HG02973 (cell line): ENCODE results near the gene OR6J1.
"Not testable (repeated sequence)": the region's sequence is repeated elsewhere in the genome, so short reads cannot be mapped to it uniquely, and the experiment has no call there.

ENCODE experiments used
- ATAC-seq: cut with Tn5 transposase; IDR thresholded peaks from one replicate; pipeline ENCODE4 v1.9.1; 2021; ENCODE audit warnings: moderate library complexity; ENCODE audit not compliant: unreplicated experiment

The OR6J1 gene

DNA sequence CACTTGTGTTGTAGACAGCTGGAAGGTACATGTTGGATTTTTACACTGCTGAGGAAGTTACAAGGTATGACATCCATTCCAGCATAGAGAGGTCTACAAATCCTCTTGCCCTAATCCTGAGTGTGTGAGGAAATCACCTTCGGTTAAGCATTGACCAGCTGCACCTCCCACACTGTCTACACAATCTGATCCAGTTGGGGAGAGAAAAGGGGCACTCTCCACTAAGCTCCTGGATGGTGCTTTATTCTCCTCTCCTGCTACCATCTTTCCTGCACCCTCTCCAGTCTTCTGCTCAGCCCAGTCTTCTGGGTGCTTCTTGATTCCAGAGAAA, at the start of gene OR6J1:
OR6J1 (minus strand) TSS at position 48 of the 331 bp plus-strand sequence. CDS start 9,541 bp downstream, outside the sequence.
- ATAC-seq = no peak

DNA sequence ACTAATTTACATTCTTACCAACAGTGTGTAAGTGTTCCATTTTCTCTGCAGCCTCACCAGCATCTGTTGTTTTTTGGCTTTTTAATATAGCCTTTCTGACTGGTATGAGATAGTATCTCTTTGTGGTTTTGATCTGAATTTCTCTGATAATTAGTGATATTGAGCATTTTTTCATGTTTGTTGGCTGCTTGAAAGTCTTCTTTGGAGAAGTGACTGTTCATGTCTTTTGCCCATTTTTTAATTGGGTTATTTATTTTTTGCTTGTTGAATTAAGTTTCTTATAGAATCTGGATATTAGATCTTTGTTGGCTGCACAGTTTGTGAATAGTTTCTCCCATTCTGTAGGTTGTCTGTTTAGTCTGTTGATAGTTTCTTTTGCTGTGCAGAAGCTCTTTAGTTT, 48.0 kb upstream of the OR6J1 start:
- no peak for ATAC-seq

DNA sequence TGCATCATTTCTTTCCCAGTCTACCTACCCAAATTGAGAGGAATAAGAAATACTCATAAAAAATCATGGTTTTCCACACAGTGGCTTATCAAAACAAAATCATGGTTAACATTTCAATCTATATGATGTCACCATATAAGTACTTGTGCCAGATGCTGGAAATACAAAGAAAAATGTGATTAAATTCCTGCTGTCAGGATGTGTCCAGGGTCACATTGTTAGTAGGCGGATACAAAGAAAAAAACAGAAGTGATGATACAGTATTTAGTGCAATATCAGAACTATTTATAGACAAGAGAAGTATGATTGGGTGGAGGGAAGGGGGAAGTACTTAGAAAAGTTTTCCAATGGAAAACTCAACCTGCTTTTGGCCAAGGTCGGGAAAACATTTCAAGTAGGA, 47.0 kb upstream of the OR6J1 start:
- ATAC-seq = no peak

DNA sequence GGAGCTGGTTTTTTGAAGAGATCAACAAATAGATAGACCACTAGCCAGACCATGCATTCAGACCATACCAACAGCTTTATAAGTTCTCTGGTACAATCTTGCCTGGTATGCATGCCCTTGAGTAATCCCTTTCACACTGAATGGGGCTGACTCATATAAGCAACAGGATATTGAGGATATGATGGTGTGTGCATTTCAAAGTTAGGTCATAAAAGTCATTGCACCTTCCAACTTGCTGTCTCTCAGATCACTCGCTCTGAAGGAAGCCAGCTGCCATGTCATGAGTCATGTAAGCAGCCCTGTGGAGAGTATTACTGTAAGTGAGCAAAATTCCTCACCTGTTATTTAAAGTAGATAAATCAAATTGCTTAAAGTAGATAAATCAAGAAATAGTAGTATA, 45.0 kb upstream of the OR6J1 start:
- no peak for ATAC-seq

DNA sequence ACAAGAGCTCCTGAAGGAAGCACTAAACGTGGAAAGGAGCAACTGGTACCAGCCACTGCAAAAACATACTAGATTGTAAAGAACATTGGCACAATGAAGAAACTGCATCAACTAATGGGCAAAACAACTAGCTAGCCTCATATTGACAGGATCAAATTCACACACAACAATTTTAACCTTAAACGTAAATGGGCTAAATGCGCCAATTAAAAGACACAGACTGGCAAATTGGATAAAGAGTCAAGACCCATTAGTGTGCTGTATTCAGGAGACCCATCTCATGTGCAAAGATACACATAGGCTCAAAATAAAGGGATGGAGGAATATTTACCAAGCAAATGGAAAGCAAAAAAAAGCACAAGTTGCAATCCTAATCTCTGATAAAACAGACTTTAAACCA, 43.8 kb upstream of the OR6J1 start:
- ATAC-seq = not testable (repeated sequence)

DNA sequence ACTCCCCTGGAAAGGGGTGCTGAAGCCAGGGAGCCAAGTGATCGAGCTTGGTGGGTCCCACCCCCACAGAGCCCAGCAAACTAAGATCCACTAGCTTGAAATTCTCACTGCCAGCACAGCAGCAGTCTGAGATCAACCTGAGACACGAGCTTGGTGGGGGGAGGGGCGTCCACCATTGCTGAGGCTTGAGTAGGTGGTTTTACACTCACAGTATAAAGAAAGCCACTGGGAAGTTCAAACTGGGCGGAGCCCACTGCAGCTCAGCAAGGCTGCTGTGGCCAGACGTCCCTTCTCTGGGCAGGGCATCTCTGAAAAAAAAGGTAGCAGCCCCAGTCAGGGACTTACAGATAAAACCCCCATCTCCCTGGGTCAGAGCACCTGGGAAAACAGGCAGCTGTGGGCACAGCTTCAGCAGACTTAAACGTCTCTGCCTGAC, 42.0 kb upstream of the OR6J1 start:
- not testable (repeated sequence) for ATAC-seq

DNA sequence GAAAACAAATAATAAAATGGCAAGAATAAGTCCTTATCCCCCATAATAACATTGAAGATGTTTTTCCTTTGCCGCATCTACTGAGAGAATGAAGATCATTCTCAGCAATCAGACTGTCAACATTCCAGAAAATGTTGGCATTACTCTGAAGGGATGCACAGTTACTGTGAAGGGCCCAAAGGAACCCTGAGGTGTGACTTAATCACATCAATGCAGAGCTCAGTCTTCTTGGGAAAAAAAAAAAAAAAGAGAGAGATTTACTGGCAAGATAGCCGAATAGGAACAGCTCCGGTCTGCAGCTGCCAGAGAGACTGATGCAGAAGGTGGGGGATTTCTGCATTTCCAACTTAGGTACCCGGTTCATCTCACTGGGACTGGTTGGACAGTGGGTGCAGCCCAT, 41.3 kb upstream of the OR6J1 start:
- ATAC-seq = no peak

DNA sequence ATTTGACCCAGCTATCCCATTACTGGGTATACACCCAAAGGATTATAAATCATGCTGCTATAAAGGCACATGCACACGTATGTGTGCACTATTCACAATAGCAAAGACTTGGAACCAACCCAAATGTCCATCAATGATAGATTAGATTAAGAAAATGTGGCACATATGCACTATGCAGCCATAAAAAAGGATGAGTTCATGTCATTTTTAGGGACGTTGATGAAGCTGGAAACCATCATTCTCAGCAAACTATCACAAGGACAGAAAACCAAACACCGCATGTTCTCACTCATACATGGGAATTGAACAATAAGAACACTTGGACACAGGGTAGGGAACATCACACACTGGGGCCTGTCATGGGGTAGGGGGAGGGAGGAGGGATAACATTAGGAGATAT, 39.3 kb upstream of the OR6J1 start:
- not testable (repeated sequence) for ATAC-seq

DNA sequence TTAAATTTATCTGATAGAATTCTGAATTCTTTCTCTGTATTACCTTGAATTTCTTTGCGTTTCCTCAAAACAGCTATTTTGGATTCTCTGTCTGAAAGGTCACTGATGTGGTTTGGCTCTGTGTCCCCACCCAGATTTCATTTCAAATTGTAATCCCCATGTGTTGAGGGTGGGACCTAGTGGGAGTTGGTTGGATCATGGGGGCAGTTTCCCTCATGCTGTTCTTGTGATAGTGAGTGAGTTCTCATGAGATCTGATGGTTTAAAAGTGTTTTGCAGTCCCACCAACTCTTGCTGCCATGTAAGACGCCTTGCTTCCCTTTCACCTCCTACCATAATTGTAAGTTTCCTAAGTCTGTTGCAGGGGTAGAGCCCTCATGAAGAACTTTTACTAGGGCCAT, 34.1 kb upstream of the OR6J1 start:
- ATAC-seq = no peak

DNA sequence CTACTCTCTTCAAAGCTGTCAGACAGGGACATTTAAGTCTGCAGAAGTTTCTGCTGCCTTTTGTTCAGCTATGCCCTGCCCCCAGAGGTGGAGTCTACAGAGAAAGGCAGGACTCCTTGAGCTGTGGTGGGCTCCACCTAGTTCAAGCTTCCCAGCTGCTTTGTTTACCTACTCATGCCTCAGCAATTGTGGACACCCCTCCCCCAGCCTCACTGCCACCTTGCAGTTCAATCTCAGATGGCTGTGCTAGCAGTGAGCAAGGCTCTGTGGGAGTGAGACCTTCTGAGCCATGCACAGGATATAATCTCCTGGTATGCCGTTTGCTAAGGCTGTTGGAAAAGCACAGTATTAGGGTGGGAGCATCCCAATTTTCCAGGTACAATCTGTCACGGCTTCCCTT, 33.4 kb upstream of the OR6J1 start:
- not testable (repeated sequence) for ATAC-seq

DNA sequence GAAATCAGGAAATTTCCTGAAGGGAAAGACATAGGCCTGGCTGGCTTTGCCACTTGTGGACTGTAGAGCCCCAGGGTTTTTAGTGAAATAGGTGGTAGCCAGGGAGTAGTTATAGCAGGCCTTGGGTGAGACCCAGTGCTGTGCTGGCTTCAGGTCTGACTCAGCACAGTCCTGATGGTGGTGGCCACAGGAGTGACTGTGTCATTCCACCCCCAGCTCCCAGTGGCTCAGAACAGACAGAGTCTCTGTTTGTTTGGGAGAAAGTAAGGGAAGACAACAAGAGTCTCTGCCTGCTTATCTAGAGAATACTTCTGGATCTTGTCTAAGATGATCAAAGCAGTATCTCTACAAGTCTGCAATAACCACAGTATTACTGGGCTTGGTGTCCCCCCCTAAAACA, 27.5 kb upstream of the OR6J1 start:
- no peak for ATAC-seq

DNA sequence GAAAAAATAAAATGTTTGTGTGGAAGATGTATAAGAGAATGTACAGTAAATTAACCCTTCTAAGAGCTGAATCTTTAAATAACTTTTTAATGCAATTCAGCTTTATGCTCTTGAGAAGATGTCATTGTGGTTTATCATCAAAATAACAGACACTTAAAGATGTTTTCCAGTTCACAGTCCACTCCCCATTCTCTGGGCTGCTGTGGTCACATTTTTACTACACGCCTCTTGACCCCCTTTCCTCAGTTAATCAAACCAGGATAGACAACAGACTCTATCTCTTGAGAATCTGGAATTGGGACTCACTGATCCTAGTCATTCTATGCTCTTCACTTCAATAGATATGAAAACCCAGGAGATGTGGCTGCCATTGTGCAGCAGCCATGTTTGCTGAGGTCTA, 24.7 kb upstream of the OR6J1 start:
- ATAC-seq = no peak

DNA sequence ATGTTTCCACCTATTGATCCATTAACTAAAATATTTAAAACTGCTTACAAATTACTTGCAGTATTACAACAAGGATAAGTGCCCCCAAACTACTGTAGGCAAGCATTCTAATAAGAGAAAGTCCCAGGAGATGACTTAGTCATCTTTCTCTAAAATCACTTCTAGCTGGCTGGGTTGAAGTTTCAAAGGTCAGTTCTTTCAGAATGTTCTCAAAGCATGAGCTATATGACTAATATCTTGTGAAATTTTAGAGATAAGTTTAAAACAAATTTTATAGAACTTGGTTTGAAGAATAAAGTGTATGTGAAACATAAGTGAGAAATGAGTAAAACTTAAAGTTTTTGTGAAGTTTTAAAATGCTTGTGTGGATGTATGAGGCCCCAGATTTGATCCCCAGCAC, 24.3 kb upstream of the OR6J1 start:
- no peak for ATAC-seq

DNA sequence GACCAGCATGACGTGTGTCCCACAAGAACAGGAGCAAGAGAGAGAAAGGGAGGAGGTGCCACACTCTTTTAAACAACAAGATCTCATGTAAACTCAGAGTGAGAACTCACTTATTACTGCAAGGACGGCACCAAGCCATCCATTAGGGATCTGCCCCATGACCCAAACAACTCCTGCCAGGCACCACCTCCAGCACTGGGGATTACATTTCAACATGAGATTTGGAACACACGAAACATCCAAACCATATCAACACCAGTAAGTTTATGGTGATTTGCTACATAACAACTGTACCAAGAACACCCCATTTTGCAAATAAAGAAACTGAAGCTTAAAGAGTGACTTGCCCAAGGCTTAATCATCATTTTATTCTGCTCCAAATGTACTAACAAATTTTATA, 23.7 kb upstream of the OR6J1 start:
- ATAC-seq = no peak

DNA sequence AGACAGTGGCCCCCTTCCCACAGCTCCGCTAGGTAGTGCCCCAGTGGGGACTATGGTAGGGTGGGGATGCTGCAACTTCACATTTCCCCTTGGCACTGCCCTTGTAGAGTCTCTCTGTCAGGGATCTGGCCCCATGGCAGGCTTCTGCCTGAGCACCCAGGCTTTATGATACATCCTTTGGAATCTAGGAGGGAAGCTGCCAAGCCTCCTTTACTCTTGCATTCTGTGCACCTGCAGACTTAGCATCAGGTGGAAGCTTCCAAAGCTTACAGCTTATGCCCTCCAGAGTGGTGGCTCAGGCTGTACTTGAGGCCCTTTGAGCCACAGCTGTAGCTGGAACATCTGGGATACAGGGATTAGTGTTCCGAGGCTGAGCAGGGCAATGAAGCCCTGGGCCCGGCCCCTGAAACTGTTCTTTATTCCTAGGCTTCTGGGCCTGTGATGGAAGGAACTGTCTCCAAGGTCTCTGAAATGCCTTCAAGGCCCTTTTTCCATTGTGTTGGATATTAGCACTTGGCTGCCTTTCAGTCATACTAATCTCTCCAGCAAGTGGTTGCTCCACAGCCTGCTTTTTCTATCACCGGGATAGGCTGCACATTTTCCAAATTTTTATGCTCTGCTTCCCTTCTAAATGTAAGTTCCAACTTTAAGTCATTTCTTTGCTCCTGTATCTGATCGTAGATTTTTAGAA, 22.2 kb upstream of the OR6J1 start:
- no peak for ATAC-seq

DNA sequence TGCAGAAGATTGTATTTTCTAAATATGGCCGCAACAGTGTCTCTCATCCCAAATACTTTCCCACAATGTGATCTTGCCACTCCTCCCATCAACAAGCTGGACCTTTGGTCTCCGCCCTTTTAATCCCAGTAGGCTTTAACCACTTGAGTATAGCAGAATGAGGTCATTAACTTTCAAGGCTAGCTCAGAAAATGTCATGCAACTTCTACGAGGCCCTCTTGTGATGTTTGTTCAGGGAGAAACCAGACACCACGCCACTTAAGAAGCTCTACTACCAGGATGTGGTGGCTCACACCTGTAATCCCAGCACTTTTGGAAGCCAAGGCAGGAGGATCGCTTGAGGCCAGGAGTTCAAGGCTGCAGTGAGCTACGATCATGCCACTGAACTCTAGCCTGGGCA, 20.1 kb upstream of the OR6J1 start:
- no peak for ATAC-seq

DNA sequence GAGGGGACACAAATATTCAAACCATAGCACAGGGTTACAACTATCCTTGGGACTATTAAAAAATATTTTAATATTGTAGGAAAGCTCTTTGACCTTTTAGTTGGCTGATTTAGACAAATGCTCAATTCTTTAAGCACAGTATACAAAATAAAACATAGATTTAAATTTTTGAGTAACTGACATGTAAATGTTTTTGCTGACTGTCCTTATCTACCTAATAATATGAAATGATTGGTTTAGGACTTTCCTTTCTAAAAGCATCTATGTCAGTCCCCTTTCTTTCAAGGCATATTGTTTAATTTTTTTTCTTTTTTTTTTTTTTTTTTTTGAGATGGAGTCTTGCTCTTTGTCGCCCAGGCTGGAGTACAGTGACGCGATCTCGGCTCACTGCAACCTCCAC, 16.5 kb upstream of the OR6J1 start:
- no peak for ATAC-seq

DNA sequence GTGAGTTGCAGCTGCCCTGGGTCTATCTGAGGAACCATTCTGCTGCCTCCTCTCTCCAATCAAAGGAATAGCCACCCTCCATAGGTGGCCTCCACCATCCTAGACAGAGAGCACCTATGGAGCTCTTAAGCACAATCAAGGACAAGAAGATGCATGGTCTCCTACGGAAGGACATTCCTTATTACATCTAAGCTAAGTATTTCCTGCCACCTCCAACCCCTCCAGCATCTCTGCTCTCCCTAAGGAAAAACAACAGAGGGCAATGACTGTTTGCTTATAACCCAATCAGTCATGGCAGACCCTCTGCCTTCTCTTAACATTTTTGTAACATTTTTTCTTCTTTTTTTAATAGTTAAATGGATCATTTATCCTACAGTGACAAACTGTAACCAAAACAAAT, 14.8 kb upstream of the OR6J1 start:
- ATAC-seq = no peak

DNA sequence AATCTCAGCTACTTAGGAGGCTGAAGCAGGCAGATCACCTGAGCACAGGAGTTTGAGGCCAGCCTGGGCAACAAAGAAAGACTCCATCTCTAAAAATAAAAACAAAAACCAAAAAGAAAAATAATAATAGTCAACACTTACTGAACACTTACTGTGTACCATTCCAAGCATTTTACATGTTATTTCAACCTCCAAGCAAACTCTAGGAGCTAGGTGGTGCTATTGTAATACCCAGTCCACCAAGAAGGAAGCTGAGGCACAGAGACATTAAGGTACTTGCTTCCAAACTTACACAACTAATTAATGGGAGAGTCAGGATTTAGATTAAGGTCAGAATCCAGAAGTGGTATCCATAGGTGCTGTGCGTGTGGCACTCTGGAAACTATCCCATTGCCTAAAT, 13.7 kb upstream of the OR6J1 start:
- ATAC-seq = no peak

DNA sequence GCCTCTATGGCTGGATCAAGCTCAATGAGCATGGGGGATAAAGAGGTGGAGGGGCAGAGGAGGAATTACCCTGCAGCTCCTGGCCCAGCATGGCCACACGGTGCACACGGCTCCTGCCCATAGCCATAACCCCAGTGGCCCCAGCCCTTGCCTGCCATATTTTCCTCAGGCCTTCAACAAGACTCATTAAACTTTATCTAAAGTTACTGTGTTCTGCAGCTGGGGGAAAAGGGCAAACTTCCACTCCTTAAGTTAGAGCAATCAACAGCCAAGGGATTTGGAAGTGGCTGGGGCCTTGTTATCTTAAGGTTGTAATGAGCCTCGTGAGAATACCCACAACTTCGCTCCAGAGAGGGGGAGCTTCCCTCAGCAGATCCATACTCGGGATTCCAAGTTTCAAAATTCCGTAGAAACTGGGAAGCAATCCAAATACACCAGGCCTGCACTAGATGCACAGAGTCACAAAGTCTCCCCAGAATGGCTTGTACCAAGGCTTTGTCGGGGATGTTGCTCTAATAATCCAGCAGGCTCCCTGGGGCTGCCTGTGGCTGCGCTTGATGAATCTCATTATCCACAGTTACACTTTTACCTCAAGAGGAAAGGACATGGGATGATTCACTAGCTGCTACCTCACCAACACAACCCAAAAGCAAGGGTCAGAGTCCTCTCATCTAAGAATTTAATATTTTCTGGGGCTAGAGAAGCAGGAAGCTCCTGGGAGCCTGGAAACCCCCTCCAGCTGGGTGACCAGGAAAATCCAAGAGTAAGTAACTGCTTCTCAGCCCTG, 13.0 kb upstream of the OR6J1 start:
- ATAC-seq = no peak

DNA sequence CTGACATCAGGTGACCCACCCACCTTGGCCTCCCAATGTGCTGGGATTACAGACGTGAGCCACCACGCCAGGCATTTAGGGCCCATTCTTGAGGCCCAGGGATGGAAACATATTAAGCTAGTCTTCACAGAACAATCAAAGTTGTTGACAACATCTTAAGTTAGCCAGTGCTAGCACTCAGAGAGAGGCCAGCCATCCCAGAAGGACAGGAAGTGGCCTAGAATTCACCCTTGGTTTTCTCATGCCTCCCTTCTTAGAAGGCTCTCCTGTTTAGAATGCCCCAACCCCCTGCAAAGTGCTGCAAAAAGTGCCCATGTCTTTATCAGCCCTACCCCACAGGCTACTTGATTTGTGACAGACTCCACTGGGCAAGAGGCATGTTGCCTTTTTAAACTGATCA, 12.1 kb upstream of the OR6J1 start:
- no peak for ATAC-seq

DNA sequence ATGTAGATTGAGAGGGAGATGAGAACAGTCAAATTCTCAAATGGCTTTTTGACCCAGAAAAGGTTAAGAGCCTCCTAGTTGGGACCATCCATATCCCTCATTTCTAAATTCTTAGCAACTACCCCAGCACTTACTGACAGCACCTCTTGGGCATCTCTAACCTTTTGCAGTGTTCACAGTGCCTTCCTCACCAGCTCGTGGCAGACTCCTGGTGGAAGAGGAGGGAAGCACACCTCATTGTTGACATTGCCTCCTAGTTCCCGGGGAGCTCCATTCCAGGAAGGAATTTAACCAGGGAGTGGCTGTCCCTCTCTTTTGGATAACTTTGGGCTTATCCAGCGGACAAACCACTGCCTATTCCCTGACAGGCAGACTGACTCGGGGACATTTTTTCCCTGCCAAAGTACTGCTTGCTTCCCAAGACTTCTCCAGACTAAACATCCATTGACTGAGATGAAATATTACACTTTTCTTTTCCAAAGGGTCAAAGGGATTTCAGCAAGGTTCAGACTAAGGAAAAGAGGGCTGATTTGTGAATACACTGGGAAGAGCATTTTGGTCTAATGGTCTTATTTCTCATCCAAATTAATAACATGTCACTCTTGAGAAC, 9.0 kb upstream of the OR6J1 start:
- no peak for ATAC-seq
